Sciatic nerve (tissue), 2 donors: ENCODE measurements around the gene CYP4F2. TPM values are rescaled to one million over a fixed set of nuclear protein-coding genes. Genes with fewer than 3 reads are reported as not detected.
"Not testable (repeated sequence)": the region's sequence is repeated elsewhere in the genome, so short reads cannot be mapped to it uniquely, and the experiment has no call there.

Experiments used
- ATAC-seq: fragments of 200-7000 bp; cut with Tn5 transposase; one replicate; pipeline ENCODE4 v1.9.1; 2020; ENCODE audit warnings: mild to moderate bottlenecking, moderate library complexity
- DNase-seq: peaks from one replicate; pipeline ENCODE4 v3.0.0-alpha.2; 2020; ENCODE audit warnings: low spot score
- intact Hi-C: fragments of 100-400 bp; cut with DNase I; formaldehyde crosslinking; loops from one replicate; pipeline ENCODE4 v1.14.2; 2022
- total RNA-seq: library from RNA; stranded (reverse); fragmentation: NEBNext Ultra II Directional; extraction: Animal tissue kit (Norgen Biotek cat#: 25700); gene quantifications from one replicate; pipeline ENCODE4 v1.2.1, GENCODE V29; 2021
- donor health status: DM: no; HTN: no; CAD: no.
- donor health status: DM: no; HTN: no; CAD: no.

Gene CYP4F2
- total RNA-seq, 1 donor from 2014 or later, result not detected

- ATAC-seq, intact Hi-C loops, DNase-seq: not testable (repeated sequence)
These were observed 5.0 kb upstream of the CYP4F2 start for GRCh38 chr19:15902898-15903297.

- ATAC-seq (no peak), DNase-seq (no peak)
- intact Hi-C loops, result no loop called here
These were observed 4.4 kb upstream of the CYP4F2 start for GRCh38 chr19:15902254-15902653.

- intact Hi-C loops, result no loop called here
- ATAC-seq, result no peak
- DNase-seq, result no peak
These were observed 2.6 kb upstream of the CYP4F2 start for GRCh38 chr19:15900504-15900903.

GRCh38 chr19:15900032-15900431 is 2.2 kb upstream of the CYP4F2 start:
- intact Hi-C loops, ATAC-seq, DNase-seq: not testable (repeated sequence)

- DNase-seq, ATAC-seq, intact Hi-C loops: not testable (repeated sequence)
These were observed 1.7 kb upstream of the CYP4F2 start for GRCh38 chr19:15899561-15899960.

- DNase-seq, result no peak
- intact Hi-C loops, result no loop called here
- no peak for ATAC-seq
These were observed 692 bp downstream of the CYP4F2 start for GRCh38 chr19:15897026-15897737.

- DNase-seq (no peak), ATAC-seq (no peak)
- intact Hi-C loops, result no loop called here
These were observed 1.9 kb downstream of the CYP4F2 start for GRCh38 chr19:15895876-15896430.

GRCh38 chr19:15894359-15894758 is 3.5 kb downstream of the CYP4F2 start:
- DNase-seq (no peak), ATAC-seq (no peak)
- intact Hi-C loops, result no loop called here

- ATAC-seq (no peak), DNase-seq (no peak)
- intact Hi-C loops, result no loop called here
These were observed 4.4 kb downstream of the CYP4F2 start for GRCh38 chr19:15893477-15893876.

- DNase-seq (no peak), ATAC-seq (no peak)
- intact Hi-C loops, result no loop called here
These were observed 5.9 kb downstream of the CYP4F2 start for GRCh38 chr19:15892012-15892411.

- intact Hi-C loops, result no loop called here
- no peak for DNase-seq
- no peak for ATAC-seq
These were observed 6.4 kb downstream of the CYP4F2 start for GRCh38 chr19:15891434-15891833.

- DNase-seq, intact Hi-C loops, ATAC-seq: not testable (repeated sequence)
These were observed 8.5 kb downstream of the CYP4F2 start for GRCh38 chr19:15889339-15889738.

- DNase-seq, result no peak
These were observed 12.0 kb downstream of the CYP4F2 start for GRCh38 chr19:15885919-15886318.

GRCh38 chr19:15885167-15885566 is 12.7 kb downstream of the CYP4F2 start:
- intact Hi-C loops, result no loop called here
- no peak for DNase-seq
- ATAC-seq, result no peak

More at GRCh38 chr19:15885919-15886318, 12.0 kb downstream of the CYP4F2 start:
- no peak for ATAC-seq
- intact Hi-C loops, result no loop called here

- intact Hi-C loops, DNase-seq, ATAC-seq: not testable (repeated sequence)
These were observed 14.5 kb downstream of the CYP4F2 start for GRCh38 chr19:15883329-15883728.

- ATAC-seq, result no peak
- DNase-seq, result no peak
- intact Hi-C loops, result no loop called here
These were observed 22.9 kb downstream of the CYP4F2 start for GRCh38 chr19:15874821-15875474.

GRCh38 chr19:15873771-15874170 is 24.1 kb downstream of the CYP4F2 start:
- DNase-seq, intact Hi-C loops, ATAC-seq: not testable (repeated sequence)

GRCh38 chr19:15871570-15871969 is 26.3 kb downstream of the CYP4F2 start:
- intact Hi-C loops, result no loop called here
- no peak for ATAC-seq
- no peak for DNase-seq

- intact Hi-C loops, result no loop called here
- no peak for ATAC-seq
- no peak for DNase-seq
These were observed 28.0 kb downstream of the CYP4F2 start for GRCh38 chr19:15869873-15870272.

- ATAC-seq (peak; percentile 51), DNase-seq (no peak)
- intact Hi-C loops, result no loop called here
These were observed 28.7 kb downstream of the CYP4F2 start for GRCh38 chr19:15869109-15869555.
